HFFc6 (cell line): ENCODE results near the gene RBM22. TPM values are rescaled to one million over a fixed set of nuclear protein-coding genes. Genes with fewer than 3 reads are reported as not detected.

ENCODE experiments used
- DNase-seq: peaks from one replicate; pipeline ENCODE4 v3.0.0-alpha.2; 2018
- H3K27ac Mint-ChIP-seq: 2 replicates; pipeline ENCODE4 v1.8.0; 2020; ENCODE audit warnings: mild to moderate bottlenecking, mixed read lengths
- H3K27me3 Mint-ChIP-seq: 2 replicates; pipeline ENCODE4 v1.8.0; 2021; ENCODE audit warnings: mild to moderate bottlenecking, moderate library complexity, mixed read lengths; ENCODE audit not compliant: insufficient read depth
- H3K36me3 Mint-ChIP-seq: 2 replicates; pipeline ENCODE4 v1.8.0; 2021; ENCODE audit warnings: low read depth, mixed read lengths
- H3K4me1 Mint-ChIP-seq: 2 replicates; pipeline ENCODE4 v1.8.0; 2020; ENCODE audit warnings: low read depth, mixed read lengths
- H3K4me3 Mint-ChIP-seq: 2 replicates; pipeline ENCODE4 v1.8.0; 2020; ENCODE audit warnings: mild to moderate bottlenecking, moderate library complexity, mixed read lengths
- H3K9me3 Mint-ChIP-seq: 2 replicates; pipeline ENCODE4 v1.8.0; 2020; ENCODE audit warnings: mild to moderate bottlenecking, mixed read lengths
- CTCF ChIP-seq: fragments of 200-600 bp; sonication (generic); IDR thresholded peaks from 2 replicates; pipeline ENCODE4 v1.5.0; 2021; ENCODE audit warnings: antibody characterized with exemption, mild to moderate bottlenecking
- total RNA-seq, 6 experiments: library from RNA; stranded (reverse); fragmentation: NEBNext Ultra II Directional; extraction: Animal tissue kit (Norgen Biotek cat#: 25700); gene quantifications; 2 replicates in 1 of 6; 3 replicates in 5 of 6; pipeline ENCODE4 v1.2.3, GENCODE V29; 2021

Gene RBM22
- total RNA-seq, 6 experiments from 2014 or later = 32.6 to 40.2 (median 35.4) TPM

GRCh38 chr5:150672237-150672883 lies 28.5 kb downstream of the RBM22 start:
- 0 out of 2 replicates have a peak, but pooled peaks have one; percentile 11 for TF ChIP-seq CTCF
- no peaks in the 10 kb centered on the region for H3K36me3 Mint-ChIP-seq
- peak overlapping the region; percentile 63 for H3K4me3 Mint-ChIP-seq
- peaks cover 22% of the 10 kb centered on the region for H3K4me1 Mint-ChIP-seq
- no peak overlapping the region; the same call in 1 of the 2 replicates for H3K27ac Mint-ChIP-seq
- H3K9me3 Mint-ChIP-seq = no peaks in the 10 kb centered on the region
- no peak for DNase-seq
- H3K27me3 Mint-ChIP-seq = peaks cover 5% of the 10 kb centered on the region

- no peaks in the 10 kb centered on the region for H3K9me3 Mint-ChIP-seq
- no peak for DNase-seq
- TF ChIP-seq CTCF = no peak
- peak overlapping the region; percentile 63; the same call in 1 of the 2 replicates for H3K4me3 Mint-ChIP-seq
- H3K36me3 Mint-ChIP-seq = no peaks in the 10 kb centered on the region
- peaks cover 5% of the 10 kb centered on the region for H3K27me3 Mint-ChIP-seq
- H3K4me1 Mint-ChIP-seq = peaks cover 22% of the 10 kb centered on the region
- H3K27ac Mint-ChIP-seq = no peak overlapping the region
Observed at GRCh38 chr5:150671509-150672236, 29.2 kb downstream of the RBM22 start.

GRCh38 chr5:150670948-150671310 lies 29.9 kb downstream of the RBM22 start:
- TF ChIP-seq CTCF = no peak
- H3K27me3 Mint-ChIP-seq = peaks cover 5% of the 10 kb centered on the region
- H3K9me3 Mint-ChIP-seq = no peaks in the 10 kb centered on the region
- H3K27ac Mint-ChIP-seq = no peak overlapping the region
- no peak overlapping the region for H3K4me3 Mint-ChIP-seq
- H3K4me1 Mint-ChIP-seq = peaks cover 22% of the 10 kb centered on the region
- no peaks in the 10 kb centered on the region for H3K36me3 Mint-ChIP-seq
- no peak for DNase-seq

GRCh38 chr5:150670275-150670947 lies 30.5 kb downstream of the RBM22 start:
- Mint-ChIP-seq H3K36me3 (no peaks in the 10 kb centered on the region), H3K27ac (no peak overlapping the region), H3K9me3 (no peaks in the 10 kb centered on the region), H3K4me1 (peaks cover 22% of the 10 kb centered on the region), H3K4me3 (no peak overlapping the region), H3K27me3 (peaks cover 5% of the 10 kb centered on the region)
- DNase-seq = no peak
- TF ChIP-seq CTCF = no peak

GRCh38 chr5:150665044-150665443 lies 35.8 kb downstream of the RBM22 start:
- Mint-ChIP-seq H3K27ac (no peak overlapping the region), H3K4me1 (peaks cover 7% of the 10 kb centered on the region), H3K9me3 (no peaks in the 10 kb centered on the region), H3K4me3 (no peak overlapping the region; the same call in 1 of the 2 replicates), H3K27me3 (peaks cover 3% of the 10 kb centered on the region), H3K36me3 (no peaks in the 10 kb centered on the region)
- DNase-seq = peak; percentile 51
- no peak for TF ChIP-seq CTCF
